NCI-H2029 treated with DMSO at 0.1 percent for 48 hours (cell line): Measurements from ENCODE around the gene RPS6KA2.

Source experiments
- DNase-seq: peaks from one replicate; lab custom pipeline; 2025; lab: John Stamatoyannopoulos, UW

The RPS6KA2 gene

GRCh38 chr6:166485651-166486535 lies 141.2 kb downstream of the RPS6KA2 start:
- DNase-seq: no peak

GRCh38 chr6:166484863-166485262 lies 142.2 kb downstream of the RPS6KA2 start:
- no peak for DNase-seq

- DNase-seq: no peak
These were observed 143.3 kb downstream of the RPS6KA2 start for GRCh38 chr6:166483573-166484250.

GRCh38 chr6:166483026-166483425 lies 144.0 kb downstream of the RPS6KA2 start:
- no peak for DNase-seq

GRCh38 chr6:166478782-166479592 lies 148.1 kb downstream of the RPS6KA2 start:
- DNase-seq: no peak

GRCh38 chr6:166477647-166478365 lies 149.2 kb downstream of the RPS6KA2 start:
- DNase-seq: no peak

- no peak for DNase-seq
These were observed 150.3 kb downstream of the RPS6KA2 start for GRCh38 chr6:166476634-166477215.

GRCh38 chr6:166476061-166476591 lies 150.9 kb downstream of the RPS6KA2 start:
- DNase-seq: no peak

- no peak for DNase-seq
These were observed 152.1 kb downstream of the RPS6KA2 start for GRCh38 chr6:166474721-166475565.

GRCh38 chr6:166473886-166474571 lies 153.0 kb downstream of the RPS6KA2 start:
- no peak for DNase-seq

- DNase-seq: no peak
These were observed 154.4 kb downstream of the RPS6KA2 start for GRCh38 chr6:166472636-166473035.

- no peak for DNase-seq
These were observed 155.2 kb downstream of the RPS6KA2 start for GRCh38 chr6:166471797-166472260.

GRCh38 chr6:166470863-166471410 lies 156.1 kb downstream of the RPS6KA2 start:
- no peak for DNase-seq

- no peak for DNase-seq
These were observed 156.8 kb downstream of the RPS6KA2 start for GRCh38 chr6:166470029-166470862.

GRCh38 chr6:166469426-166469961 lies 157.6 kb downstream of the RPS6KA2 start:
- no peak for DNase-seq

GRCh38 chr6:166467436-166468000 lies 159.5 kb downstream of the RPS6KA2 start:
- DNase-seq: no peak
